WTC11 (cell line): ENCODE results near the gene CLNK.

Experiments
- AFF4 ChIP-seq: sonication (generic); formaldehyde crosslinking; IDR thresholded peaks from 2 replicates; pipeline ENCODE4 v1.8.1; 2023; ENCODE audit warnings: mild to moderate bottlenecking, missing genetic modification reagents, borderline replicate concordance
- ARID4B ChIP-seq: sonication (generic); formaldehyde crosslinking; IDR thresholded peaks from 2 replicates; pipeline ENCODE4 v1.8.0; 2023; ENCODE audit warnings: missing genetic modification reagents, mild to moderate bottlenecking, borderline replicate concordance
- CREM ChIP-seq: sonication (generic); formaldehyde crosslinking; IDR thresholded peaks from 2 replicates; pipeline ENCODE4 v1.8.1; 2022; ENCODE audit warnings: mild to moderate bottlenecking, missing genetic modification reagents, moderate library complexity
- CTCF ChIP-seq: fragments of 200-600 bp; IDR thresholded peaks from 2 replicates; pipeline ENCODE4 v1.8.0; 2022; ENCODE audit warnings: antibody characterized with exemption
- HMGXB4 ChIP-seq: sonication (generic); formaldehyde crosslinking; IDR thresholded peaks from 2 replicates; pipeline ENCODE4 v1.8.1; 2023; ENCODE audit warnings: mild to moderate bottlenecking, moderate library complexity, missing genetic modification reagents
- MAX ChIP-seq: sonication (generic); formaldehyde crosslinking; IDR thresholded peaks from 2 replicates; pipeline ENCODE4 v1.8.0; 2022; ENCODE audit warnings: mild to moderate bottlenecking, missing genetic modification reagents
- MLX ChIP-seq: sonication (generic); formaldehyde crosslinking; IDR thresholded peaks from 2 replicates; pipeline ENCODE4 v1.8.1; 2023; ENCODE audit warnings: mild to moderate bottlenecking, missing genetic modification reagents, moderate library complexity
- NR3C1 ChIP-seq: sonication (generic); formaldehyde crosslinking; conservative IDR thresholded peaks from 2 replicates; pipeline ENCODE4 v1.8.1; 2023; ENCODE audit warnings: low read depth, mild to moderate bottlenecking, missing genetic modification reagents
- SOX15 ChIP-seq: fragments of 250-450 bp; sonication (Bioruptor Pico); IDR thresholded peaks from 2 replicates; pipeline ENCODE4 v1.9.0; 2021; ENCODE audit warnings: mild to moderate bottlenecking
- SP1 ChIP-seq: sonication (generic); formaldehyde crosslinking; conservative IDR thresholded peaks from 2 replicates; pipeline ENCODE4 v1.8.1; 2022; ENCODE audit warnings: missing genetic modification reagents
- USF2 ChIP-seq: sonication (generic); formaldehyde crosslinking; IDR thresholded peaks from 2 replicates; pipeline ENCODE4 v1.8.1; 2023; ENCODE audit warnings: mild to moderate bottlenecking, missing genetic modification reagents, moderate library complexity
- ZNF317 ChIP-seq: sonication (generic); formaldehyde crosslinking; IDR thresholded peaks from 2 replicates; pipeline ENCODE4 v1.8.1; 2023; ENCODE audit warnings: low read depth, mild to moderate bottlenecking, moderate library complexity, missing genetic modification reagents, borderline replicate concordance
- ZNF423 ChIP-seq: fragments of 250-450 bp; sonication (Bioruptor Pico); IDR thresholded peaks from 2 replicates; pipeline ENCODE4 v2.1.2; 2022; ENCODE audit warnings: mild to moderate bottlenecking, moderate library complexity

GRCh38 chr4:10732914-10733415 is 48.4 kb upstream of the CLNK start:
- TF ChIP-seq AFF4 (CRISPR knock-in tag) (no peak), CTCF (no peak), ZNF423 (no peak), NR3C1 (CRISPR knock-in tag) (no peak), MAX (CRISPR knock-in tag) (no peak), MLX (CRISPR knock-in tag) (no peak), USF2 (CRISPR knock-in tag) (no peak), CREM (CRISPR knock-in tag) (no peak), SOX15 (CRISPR knock-in tag) (no peak), ARID4B (CRISPR knock-in tag) (no peak), SP1 (no peak), HMGXB4 (CRISPR knock-in tag) (no peak), ZNF317 (CRISPR knock-in tag) (no peak)
